HG02623 (cell line): ENCODE results near the gene GOSR2.

Experiments
- ATAC-seq: cut with Tn5 transposase; IDR thresholded peaks from one replicate; pipeline ENCODE4 v1.9.1; 2021; ENCODE audit warnings: moderate library complexity; ENCODE audit not compliant: unreplicated experiment

Gene GOSR2

DNA sequence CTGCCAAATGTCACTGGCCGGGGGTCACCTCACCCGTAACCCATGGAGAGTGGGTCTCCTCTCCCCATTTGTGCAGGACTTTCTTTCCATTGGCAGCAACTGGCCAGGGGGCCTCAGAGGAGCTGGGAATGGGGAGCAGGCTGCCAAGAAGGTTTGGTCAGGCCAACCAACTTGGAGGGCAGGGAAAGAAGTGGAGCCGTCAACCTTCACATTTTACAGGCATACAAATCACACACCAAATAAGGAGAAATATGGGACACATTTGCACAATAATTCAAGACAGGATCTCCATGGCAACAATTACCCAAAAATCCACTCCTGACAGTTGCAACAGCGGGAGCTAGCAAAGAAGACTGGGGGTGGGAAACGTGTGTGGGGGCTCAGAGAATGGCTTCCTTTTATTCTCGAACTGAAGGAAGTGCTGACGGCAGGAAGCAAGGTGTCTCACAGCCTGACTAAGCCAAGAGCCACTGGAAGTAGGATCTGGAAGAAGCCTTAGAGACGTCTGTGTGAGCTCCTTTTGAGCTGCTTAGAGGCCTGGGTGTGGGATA, 35.2 kb downstream of the GOSR2 start:
- no peak for ATAC-seq

DNA sequence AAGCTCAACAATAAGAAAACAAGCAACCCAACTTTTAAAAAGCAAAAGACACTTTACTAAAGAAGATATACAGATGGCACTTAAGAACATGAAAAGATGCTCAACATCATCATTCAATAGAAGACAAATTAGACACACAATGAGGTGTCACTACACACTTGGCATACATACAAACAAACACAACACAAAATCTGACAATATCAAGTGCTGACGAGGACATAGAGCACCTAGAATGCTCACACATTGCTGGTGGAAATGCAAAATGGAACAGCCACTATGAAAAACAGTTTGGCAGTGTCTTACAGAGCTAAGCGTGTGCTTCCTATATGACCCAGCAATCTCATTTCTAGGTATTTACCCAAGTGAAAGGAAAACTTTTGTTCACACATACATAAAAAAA, 37.2 kb downstream of the GOSR2 start:
- no peak for ATAC-seq

DNA sequence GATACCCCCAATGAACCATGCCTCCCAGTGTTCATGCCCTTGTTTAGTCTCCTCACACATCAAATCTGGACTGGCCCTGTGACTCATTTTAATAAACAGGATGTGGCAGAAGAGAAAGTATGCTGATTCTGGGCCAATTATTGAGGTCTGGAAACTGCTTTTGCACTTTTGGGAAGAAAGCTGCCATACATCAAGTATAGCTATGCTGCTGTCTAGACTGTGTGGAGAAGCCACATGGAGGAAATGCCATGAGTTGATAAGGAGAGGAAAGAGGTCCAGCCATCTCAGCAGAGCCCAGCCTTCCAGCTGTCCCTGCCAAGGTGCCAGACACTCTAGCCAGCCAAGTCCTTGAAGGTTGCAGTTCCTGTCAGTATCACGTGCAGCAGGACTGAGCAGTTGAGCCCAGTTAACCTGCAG, 39.4 kb downstream of the GOSR2 start:
- ATAC-seq: no peak

DNA sequence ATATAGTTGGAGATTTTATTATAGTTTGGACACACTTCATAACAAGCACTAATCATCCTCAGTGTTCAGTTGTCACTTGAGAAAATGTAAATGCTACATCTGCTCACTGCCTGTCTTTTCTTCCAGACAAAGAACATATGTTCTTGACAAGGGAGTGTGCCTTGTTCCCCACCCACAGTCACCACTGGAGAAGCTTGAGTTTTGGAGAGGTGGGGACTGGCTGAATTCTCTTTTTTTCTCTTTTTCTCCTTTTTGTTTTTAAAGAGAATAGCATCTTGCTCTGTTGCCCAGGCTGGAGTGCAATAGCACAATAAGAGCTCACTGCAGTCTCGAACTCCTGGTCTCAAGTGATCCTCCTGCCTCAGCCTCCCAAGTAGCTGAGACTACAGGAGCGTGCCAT, 40.6 kb downstream of the GOSR2 start:
- ATAC-seq: no peak

DNA sequence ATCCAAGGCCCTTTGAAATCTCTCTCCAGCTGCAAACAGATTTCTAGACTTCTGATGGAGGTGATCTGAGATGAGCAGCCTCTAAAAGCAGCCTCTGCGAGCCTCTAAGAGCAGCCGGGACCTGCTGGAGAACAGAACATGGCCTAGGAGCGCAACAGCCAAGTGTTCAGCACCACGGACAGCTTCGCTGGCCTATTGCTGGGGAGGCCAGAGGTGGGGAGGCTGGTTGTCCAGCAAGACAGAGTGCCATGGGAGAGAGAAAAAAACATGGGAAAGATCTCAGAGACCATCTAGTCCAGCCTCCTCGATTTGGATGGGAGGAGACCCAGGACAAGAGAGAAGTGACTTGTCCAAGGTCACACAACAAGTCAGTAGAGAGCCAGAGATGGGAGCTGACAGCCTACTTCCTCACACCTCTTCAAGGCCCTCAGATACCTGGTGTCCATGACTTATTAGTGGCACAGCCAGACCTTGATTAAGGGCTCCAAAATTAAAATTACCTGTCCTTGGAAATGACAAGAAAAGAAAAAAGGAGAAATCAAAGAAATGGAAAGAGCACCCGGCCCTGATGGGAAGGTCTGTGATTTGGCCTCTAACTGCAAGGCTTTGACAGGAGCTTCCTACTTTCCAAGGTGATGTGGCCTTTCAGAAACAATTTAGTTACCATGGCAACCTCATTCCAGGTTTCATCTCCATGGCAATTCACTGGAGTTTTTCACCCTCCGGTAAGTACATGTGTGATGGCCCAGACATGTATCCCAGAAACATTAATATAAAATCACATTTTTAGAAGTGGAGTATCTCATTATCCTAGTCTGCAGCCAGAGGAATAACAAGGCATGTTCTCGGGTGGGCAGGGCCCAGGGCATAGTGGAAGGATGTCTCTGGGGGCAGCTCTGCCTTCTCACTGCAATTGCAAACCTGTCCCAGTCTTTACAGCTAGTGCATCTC, 41.6 kb downstream of the GOSR2 start:
- no peak for ATAC-seq

DNA sequence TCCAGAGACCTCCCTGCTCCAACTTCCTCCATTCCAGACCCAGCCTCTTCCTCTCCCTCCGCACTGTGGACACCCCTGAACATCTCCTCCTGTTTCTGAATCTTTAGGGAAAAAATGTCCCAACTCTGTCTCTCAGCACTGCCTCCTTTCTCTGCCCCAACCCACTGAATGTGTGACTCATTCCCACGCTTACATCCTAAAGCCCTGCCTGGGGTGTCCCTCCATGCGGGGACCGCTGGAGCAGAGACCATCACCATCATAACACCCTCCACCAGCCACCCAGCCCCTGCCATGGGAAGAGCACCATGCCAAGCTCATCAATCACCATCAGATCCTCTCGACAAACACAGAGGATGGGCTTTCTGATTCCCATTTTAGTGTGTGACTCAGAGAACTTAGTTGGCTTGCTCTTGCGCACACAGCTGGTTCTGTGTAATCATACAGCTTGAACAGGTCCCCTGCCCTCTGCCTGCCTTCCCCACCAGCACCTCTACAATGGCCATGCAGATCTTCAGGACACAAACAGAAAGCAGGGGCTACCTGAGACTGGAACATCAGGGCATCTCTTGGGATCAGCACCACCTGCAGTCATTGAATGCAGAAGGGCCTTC, 45.4 kb downstream of the GOSR2 start:
- no peak for ATAC-seq

DNA sequence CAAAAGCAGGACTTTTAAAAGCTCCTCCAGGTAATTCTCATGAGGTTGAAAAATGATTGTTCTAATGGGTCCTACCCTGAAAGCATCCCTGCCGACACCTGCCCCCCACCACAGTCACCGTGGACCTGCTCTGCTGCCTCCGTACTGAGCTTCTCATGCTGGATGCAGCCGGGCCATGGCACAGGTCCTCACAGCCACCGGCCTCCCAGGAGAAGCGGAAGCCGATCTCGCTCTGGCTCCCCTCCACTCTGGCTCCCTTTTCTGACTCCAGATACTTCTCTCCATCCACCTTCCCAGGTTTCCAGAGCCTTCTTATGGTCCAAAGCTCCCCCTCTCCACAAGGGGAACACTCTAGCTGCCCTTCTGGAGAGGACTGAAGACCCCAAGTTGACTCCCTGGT, 45.9 kb downstream of the GOSR2 start:
- no peak for ATAC-seq

DNA sequence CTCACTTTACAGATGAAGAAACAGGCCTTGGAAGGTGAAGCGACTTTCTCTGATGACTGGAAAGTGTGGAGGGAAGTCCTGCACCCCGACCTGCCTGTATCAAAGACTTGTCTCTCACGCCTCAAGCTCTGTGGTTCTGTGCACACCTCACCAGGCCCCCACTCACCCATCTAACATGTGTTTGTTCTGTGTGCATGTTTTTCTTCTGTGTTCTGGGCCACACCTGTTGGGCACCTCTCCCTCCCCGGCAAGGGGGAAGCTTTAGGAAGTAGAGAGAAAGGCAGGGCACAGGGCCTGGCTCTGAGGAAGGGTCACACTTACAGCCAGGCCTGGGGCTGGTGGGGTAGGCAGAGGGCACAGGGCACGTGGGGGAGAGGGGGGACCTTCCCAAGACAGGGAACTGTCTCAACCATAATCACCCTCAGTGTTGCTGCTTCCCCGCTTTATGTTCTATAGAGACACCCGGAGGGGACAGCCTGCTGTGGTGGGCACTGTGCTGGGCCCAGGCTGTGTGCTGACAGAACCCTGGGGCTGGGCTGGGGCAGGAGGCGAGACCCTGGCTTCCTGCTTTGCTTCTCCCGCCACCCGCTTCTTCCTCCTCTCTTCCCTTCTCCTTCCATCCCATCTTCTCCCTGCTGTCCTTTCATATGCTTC, 48.8 kb downstream of the GOSR2 start:
- no peak for ATAC-seq

DNA sequence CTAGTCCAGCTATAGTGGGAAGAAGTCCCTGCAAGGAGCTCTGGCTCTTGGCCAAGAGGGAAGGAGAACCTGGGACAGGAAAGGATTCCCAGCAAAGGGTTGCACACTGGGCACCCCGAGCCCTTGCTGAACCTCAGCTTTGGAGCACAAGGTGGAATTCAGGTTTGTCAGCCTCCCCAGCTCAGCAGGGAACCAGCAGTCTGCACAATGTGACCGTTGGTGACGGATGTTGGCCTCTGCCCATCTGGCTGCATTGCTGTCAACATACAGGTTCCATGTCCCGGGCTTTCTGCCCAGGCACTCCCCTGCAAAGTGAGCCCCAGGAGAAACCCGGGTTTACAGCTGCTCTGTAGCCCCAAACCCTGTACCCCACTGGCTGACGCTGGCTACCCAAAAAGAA, 49.4 kb downstream of the GOSR2 start:
- no peak for ATAC-seq

DNA sequence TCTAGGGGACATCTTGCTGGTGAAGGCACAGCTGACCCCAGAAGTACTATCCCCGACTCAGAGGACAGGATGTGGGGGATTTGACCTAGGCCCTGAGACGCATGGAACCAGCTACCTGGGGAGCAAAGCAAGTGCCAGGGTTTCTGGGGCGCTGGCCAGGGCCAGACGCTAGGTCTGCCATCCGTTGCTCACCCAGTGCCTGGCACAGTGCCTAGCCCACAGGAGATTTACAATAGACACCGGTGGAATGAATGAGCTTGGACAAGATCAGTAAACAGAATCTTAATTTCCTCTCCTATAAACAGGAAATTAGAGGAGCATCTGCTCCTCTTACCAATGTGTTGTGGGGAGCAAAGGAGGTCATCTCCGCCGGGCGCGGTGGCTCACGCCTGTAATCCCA, 51.1 kb downstream of the GOSR2 start:
- ATAC-seq: no peak

DNA sequence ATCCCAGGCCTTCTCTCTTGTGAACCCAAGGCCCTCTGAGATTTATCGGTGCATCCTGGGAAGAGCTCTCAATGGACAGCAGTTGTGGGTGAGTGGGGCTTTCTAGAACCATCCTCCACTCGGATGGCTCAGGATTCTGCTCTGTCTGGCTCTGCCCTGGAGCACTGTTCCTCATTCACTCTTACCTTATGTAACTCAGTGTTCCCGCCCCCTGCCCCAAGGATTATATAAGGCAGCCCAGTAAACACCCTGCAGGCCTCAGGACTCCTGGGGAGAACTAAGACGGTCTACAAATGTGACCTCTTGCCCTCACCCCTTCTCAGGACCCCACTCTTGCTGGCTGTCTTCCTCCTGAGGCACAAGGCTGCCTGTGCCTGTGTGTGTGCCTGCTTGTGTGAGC, 52.3 kb downstream of the GOSR2 start:
- ATAC-seq: no peak

DNA sequence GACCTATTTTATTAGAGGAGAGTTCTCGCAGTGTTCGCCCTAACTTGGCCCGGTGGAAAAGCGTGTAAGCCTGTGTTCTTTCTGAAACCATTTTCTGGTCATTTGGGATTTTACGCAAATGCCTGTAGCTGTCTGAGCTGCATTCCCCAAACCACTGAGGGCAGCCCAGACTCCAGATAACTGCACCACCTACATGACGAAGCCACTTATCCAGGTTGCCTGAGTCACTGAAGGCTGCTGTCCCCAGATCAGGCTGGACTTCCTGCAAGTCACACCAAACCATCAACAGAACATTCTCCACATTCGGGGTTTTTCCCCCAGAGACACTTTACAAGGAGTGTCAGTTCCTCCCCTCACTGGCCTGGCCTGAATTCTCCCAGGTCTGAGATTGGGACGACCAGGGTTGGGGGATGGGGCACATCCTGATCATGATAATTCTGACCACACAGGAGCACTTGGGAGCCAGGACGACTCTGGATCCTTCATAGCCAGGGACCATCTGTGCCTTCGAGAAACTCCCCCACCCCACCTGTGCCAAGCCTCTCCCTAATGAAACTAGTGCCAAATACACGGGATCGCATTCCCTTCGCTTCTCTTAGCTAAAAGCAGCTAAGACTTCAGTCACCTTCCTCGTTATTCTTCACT, 53.8 kb downstream of the GOSR2 start:
- no peak for ATAC-seq

DNA sequence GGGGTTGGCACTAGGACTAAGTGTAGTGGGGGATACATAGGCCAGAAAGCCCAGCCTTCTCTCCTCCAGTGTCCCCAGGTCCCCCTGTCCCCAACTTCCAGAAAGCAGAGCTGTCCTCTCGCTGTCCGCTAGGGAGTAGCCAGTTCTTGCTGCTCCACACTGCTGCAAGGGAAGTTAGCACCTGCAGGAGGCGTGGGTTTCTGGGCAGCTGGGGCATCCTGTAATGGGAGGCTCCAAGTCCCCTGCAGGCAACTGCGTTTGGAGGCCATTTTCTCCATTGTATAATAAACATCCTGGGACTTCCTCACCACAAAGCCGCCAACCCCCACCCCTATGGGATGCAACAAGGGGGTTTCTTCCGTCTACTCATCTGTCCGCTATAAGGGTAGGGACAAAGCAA, 54.4 kb downstream of the GOSR2 start:
- no peak for ATAC-seq

DNA sequence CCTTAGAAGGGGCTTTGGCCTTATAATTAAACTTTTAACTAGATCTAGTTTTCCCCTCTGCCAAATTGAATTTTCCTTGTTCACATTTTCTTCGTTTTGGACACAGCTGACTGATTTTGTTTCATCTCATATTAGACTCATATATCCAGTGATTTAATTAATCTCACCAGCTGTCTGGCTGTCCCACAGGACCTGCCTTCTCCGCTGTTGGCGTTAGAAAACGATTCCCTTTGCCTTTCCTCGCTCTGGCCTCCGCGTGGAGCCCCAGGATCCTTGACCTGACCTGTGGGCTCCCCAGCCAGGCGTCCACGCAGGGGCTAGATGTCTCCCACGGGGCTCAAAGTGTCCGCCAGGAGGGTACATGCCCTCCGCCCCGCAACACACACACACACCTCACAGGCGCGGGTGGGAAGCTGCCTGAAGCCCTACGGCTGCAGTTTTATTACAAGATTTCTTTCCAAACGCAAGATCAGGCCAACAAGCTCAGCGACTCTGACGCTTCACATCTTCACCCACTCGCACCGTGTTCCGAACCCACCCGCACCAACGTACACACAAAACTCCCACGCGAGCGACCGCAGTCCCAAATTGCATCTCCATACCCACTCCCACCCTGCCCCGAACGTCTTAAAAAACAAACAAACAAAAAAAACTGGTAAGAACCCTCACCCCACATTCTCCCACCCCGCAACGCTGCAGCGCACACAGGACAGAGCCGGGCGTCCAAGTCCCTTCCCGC, 55.0 kb downstream of the GOSR2 start:
- no peak for ATAC-seq

DNA sequence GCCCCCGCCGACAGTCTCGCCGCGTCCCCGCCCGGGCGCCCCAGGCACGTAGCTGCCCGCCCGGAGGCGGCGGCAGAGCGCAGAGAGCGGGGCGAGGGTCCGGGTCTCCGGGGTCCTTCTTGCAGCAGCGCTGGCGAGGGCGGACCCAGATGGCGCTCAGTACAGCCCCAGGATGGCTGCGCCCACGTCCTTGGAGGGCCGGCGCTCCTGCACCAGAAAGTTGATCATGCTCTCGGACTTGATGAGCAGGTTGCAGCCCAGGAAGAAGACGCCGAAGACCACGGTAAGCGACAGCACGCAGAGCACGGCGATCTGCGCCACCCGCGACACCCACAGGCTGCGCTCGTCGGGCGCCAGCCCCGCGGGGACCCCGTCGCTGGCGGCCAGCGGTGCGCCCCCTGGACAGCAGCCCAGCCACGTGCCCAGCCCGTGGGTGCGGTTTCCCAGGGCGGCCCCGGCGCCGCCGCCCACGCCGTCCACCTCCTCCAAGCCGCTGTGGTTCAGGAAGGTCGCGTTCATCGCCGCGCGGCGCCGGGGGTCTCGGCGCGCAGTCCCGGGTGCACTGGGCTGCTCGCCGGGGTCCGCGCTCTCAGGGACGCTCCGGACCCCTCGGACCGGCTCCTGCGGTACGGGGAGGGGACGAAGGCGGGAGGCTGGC, 55.7 kb downstream of the GOSR2 start:
- ATAC-seq: no peak

DNA sequence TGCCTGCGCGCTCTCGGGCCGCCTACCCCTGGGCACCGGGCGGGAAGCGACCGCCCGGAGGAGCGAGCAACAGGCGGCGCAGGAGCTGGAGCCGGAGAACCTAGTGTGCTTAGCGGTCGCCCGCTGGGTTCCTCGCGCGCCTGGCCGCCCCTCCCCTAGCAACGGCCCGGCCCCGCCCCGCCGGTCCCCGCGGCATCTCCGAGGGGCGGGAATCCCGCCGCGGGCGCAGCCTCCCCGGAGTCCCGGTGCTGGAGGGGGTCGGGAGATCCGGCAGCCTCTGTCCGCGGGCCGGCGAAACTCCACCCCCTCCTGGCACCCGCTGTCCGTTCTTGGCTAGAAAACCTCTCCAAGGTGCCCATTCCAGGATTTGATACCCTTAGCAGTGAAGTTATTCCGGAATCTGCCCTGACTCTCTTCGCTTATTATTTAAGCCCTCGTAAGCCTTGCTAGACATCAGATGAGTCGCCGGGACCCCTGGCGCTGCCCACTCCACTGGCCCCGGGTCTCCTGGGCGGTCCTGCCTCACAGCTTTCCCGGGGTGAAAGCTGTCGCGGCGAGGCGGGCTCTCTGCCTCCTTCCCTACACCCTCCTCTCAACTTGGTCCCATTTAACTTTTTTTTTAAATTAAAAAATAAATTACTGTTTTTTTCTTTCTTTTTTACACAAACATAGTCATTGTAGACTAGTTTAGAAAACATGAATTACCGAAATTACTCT, 56.3 kb downstream of the GOSR2 start, which contains the start of gene RPRML:
Gene RPRML (minus strand): TSS at position 107 of the 717 bp plus-strand sequence. CDS start 246 bp downstream, outside the sequence.
- ATAC-seq: no peak

DNA sequence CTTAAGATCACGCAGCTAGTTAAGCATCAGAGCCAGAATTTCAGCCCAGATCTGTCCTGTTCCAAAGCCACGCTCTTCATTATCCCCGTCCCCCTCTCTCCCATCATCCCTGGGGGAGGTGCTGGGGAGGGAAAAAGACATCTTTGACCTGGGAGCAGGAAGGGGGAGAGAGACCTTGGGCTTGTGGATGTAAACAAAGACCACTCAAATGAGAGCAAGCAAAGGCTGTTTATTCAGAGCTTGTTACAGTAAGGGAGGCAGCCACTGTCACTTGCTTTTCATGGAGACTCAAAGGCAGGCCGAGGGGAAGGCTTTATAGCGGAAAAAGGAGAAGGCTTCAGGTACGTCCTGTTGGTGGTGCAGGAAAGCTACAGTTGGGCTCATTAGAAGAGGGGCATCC, 59.6 kb downstream of the GOSR2 start:
- ATAC-seq: no peak

DNA sequence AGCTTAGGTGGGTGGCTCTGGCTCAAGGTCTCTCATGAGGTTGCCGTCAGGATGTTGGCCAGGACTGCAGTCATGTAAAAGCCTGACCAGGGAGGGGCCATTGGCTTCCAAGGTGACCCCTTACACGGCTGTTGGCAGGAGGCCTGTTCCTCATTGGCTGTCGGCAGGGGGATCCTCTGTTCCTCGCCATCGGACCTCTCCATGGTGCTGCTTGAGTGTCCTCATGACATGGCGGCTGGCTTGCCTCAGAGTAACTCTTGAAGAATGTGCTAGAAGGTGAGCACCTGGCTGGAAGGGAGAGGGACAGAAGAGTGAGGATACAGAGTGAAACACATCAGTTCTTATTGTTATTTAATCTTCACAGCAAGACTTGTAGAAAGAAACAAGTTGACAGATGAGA, 60.8 kb downstream of the GOSR2 start:
- ATAC-seq: no peak

DNA sequence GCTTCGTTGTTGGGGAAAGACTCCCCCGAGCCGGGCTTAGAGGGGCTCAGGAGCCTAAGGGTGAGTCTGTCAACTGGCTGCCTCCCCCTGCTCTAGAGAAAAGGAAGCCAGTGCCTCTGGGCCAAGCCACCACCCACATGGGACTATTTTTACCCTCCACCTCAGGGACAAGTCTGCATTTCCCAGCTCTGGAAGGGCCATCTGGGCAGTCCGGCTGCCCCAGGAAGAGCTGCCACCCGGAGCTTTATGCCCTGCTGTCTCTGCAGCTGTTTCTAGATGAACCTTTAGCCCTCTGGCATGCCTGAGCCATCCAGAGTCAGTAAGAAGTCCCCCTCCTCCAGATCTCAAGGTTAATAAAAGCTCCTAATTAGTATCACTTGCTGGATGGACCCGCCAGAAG, 61.4 kb downstream of the GOSR2 start:
- no peak for ATAC-seq
